SK-N-SH (cell line): Measurements from ENCODE around the gene EBF3.

Source experiments
- FOXJ3 ChIP-seq: sonication (generic); formaldehyde crosslinking; IDR thresholded peaks from 2 replicates; pipeline ENCODE4 v1.5.1; 2020; ENCODE audit warnings: mild to moderate bottlenecking, missing genetic modification reagents
- POLR2AphosphoS5 ChIP-seq: IDR thresholded peaks from 2 replicates; pipeline ENCODE4 v1.6.1; 2012; ENCODE audit warnings: low read depth, low read length
- RAD21 ChIP-seq: IDR thresholded peaks from 2 replicates; pipeline ENCODE4 v1.6.1; 2012; ENCODE audit warnings: mild to moderate bottlenecking, low read length
- RFX5 ChIP-seq: IDR thresholded peaks from 2 replicates; pipeline ENCODE4 v1.6.1; 2012; ENCODE audit warnings: mild to moderate bottlenecking, improper control_type of control experiment, low read length
- TAF1 ChIP-seq: IDR thresholded peaks from 2 replicates; pipeline ENCODE4 v1.6.1; 2012; ENCODE audit warnings: low read depth, mild to moderate bottlenecking, low read length, moderate library complexity, borderline replicate concordance
- TCF12 ChIP-seq: IDR thresholded peaks from 2 replicates; pipeline ENCODE4 v1.4.0; 2012
- TF ChIP-seq, protein P1 (sequence below): fragments of 200-600 bp; sonication (generic); IDR thresholded peaks from 2 replicates; pipeline ENCODE4 v1.6.1; 2017; ENCODE audit warnings: antibody characterized with exemption, mild to moderate bottlenecking, moderate library complexity
- TF ChIP-seq, protein P2 (sequence below): fragments of 150-350 bp; IDR thresholded peaks from 2 replicates; pipeline ENCODE4 v1.6.1; 2017; ENCODE audit warnings: antibody characterized with exemption, low read length, low read depth, borderline replicate concordance

DNA sequence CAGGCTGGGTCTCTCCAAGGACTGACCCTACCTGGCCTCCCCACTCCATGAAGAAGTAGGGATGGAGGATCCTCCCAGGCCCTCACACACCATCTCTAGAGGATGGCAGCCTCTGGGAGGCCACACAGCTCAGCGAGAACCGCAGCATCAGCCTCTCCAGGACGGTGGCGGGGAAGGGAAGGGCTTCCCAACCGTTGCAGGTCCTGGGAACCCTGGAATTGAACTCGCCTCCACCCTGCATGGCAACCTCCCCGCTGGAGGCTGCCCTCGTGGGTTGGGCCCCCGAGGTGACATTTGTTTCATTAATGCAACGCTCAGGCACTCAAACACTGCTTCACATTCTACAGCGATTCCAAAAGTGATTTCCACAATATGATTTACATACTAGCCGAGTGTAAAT is 58.5 kb downstream of the EBF3 start:
- TF ChIP-seq TAF1, result no peak
- no peak for TF ChIP-seq POLR2AphosphoS5
- TF ChIP-seq, protein P1, sequence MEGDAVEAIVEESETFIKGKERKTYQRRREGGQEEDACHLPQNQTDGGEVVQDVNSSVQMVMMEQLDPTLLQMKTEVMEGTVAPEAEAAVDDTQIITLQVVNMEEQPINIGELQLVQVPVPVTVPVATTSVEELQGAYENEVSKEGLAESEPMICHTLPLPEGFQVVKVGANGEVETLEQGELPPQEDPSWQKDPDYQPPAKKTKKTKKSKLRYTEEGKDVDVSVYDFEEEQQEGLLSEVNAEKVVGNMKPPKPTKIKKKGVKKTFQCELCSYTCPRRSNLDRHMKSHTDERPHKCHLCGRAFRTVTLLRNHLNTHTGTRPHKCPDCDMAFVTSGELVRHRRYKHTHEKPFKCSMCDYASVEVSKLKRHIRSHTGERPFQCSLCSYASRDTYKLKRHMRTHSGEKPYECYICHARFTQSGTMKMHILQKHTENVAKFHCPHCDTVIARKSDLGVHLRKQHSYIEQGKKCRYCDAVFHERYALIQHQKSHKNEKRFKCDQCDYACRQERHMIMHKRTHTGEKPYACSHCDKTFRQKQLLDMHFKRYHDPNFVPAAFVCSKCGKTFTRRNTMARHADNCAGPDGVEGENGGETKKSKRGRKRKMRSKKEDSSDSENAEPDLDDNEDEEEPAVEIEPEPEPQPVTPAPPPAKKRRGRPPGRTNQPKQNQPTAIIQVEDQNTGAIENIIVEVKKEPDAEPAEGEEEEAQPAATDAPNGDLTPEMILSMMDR, result no peak
- TF ChIP-seq RAD21, result no peak
- TF ChIP-seq FOXJ3 (CRISPR knock-in tag), result no peak
- TF ChIP-seq RFX5, result no peak
- no peak for TF ChIP-seq TCF12
- TF ChIP-seq, protein P2, sequence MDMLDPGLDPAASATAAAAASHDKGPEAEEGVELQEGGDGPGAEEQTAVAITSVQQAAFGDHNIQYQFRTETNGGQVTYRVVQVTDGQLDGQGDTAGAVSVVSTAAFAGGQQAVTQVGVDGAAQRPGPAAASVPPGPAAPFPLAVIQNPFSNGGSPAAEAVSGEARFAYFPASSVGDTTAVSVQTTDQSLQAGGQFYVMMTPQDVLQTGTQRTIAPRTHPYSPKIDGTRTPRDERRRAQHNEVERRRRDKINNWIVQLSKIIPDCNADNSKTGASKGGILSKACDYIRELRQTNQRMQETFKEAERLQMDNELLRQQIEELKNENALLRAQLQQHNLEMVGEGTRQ, result no peak
